K562 (cell line): ENCODE results near the gene DNAJC6.

Source experiments
- CHD2 ChIP-seq: IDR thresholded peaks from 2 replicates; pipeline ENCODE4 v1.6.1; 2011; ENCODE audit warnings: low read depth, low read length
- PHB2 ChIP-seq: fragments of 450-650 bp; IDR thresholded peaks from 2 replicates; pipeline ENCODE4 v1.6.1; 2017; ENCODE audit warnings: low read depth
- POLR2A ChIP-seq: fragments of 450-650 bp; conservative IDR thresholded peaks from 2 replicates; pipeline ENCODE4 v1.6.1; 2016
- RAD21 ChIP-seq, 2 experiments: fragments of 250-450 bp in 1 of 2; fragments of 450-650 bp in 1 of 2; sonication (Bioruptor Pico) in 1 of 2; formaldehyde crosslinking in 1 of 2; IDR thresholded peaks in 1 of 2; conservative IDR thresholded peaks in 1 of 2; 2 replicates each; pipeline versions ENCODE4 v1.4.0 to v1.8.0; 2020 to 2022; ENCODE audit warnings: mild to moderate bottlenecking in 2 of 2, moderate library complexity in 1 of 2
- SAP30 ChIP-seq: fragments of 200-600 bp; sonication (generic); IDR thresholded peaks from 2 replicates; pipeline ENCODE4 v1.6.1; 2012; ENCODE audit warnings: borderline replicate concordance, low read depth, mild to moderate bottlenecking, moderate library complexity, low read length, control low read depth, inconsistent platforms; ENCODE audit not compliant: insufficient read depth, poor library complexity, severe bottlenecking
- SMAD1 ChIP-seq: fragments of 150-350 bp; IDR thresholded peaks from 2 replicates; pipeline ENCODE4 v1.6.1; 2014; ENCODE audit warnings: low read length, low read depth; ENCODE audit not compliant: partially characterized antibody
- UBTF ChIP-seq, 2 experiments: IDR thresholded peaks; 2 replicates each; pipeline ENCODE4 v1.6.1; 2012; ENCODE audit warnings: improper control_type of control experiment in 2 of 2, low read depth in 2 of 2, low read length in 2 of 2, borderline replicate concordance in 1 of 2
- XRCC5 ChIP-seq: fragments of 200-400 bp; formaldehyde crosslinking; IDR thresholded peaks from 2 replicates; pipeline ENCODE4 v1.6.1; 2017; ENCODE audit warnings: low read depth, mild to moderate bottlenecking, low read length
- ZNF507 ChIP-seq: conservative IDR thresholded peaks from 2 replicates; pipeline ENCODE4 v1.6.1; 2017; ENCODE audit warnings: missing genetic modification characterization, missing compliant biosample characterization
- TF ChIP-seq, protein P1 (sequence below), 3 experiments: IDR thresholded peaks in 2 of 3; conservative IDR thresholded peaks in 1 of 3; 2 replicates each; pipeline ENCODE4 v1.5.1; 2011 to 2012; ENCODE audit warnings: low read length in 3 of 3, mild to moderate bottlenecking in 3 of 3, control low read depth in 2 of 3, improper control_type of control experiment in 1 of 3, inconsistent platforms in 1 of 3, low read depth in 1 of 3, mixed read lengths in 1 of 3, moderate library complexity in 1 of 3; ENCODE audit not compliant: insufficient read depth in 2 of 3
- TF ChIP-seq, protein P2 (sequence below): sonication (generic); formaldehyde crosslinking; IDR thresholded peaks from 2 replicates; pipeline ENCODE4 v1.8.1; 2023; ENCODE audit warnings: mild to moderate bottlenecking, missing genetic modification reagents, moderate library complexity

DNA sequence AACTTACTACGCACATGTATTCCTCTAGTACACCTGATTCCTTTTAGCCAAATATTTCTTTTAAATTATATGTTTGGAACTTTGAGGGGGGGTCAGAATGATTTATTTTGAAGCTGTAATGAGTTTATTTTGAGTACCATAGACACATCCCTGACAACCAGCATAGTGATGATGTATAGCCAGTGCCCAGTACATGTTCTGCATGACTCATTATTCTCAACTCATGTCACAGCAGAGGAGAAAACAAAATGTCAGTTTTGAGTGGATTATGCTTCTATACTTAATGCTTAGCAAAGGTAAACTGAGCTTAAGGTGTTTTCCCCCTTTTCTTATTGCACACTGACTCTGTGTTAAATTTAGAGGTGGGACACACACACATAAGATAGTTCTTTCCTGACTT lies 88.7 kb downstream of the DNAJC6 start:
- TF ChIP-seq XRCC5 (no peak), CHD2 (no peak), ZNF507 (tag) (no peak), SMAD1 (no peak), UBTF (IDR thresholded peaks at IDR 0.05; ENCODE audit: borderline replicate concordance in 1 of 2, low read depth in 2 of 2, low read length in 2 of 2) (no peak), PHB2 (no peak), SAP30 (no peak), RAD21 (CRISPR knock-in tag; conservative IDR thresholded peaks at IDR 0.05 in 1 of 2, IDR thresholded peaks at IDR 0.05 in 1 of 2) (no peak), POLR2A (no peak)
- TF ChIP-seq, protein P1, sequence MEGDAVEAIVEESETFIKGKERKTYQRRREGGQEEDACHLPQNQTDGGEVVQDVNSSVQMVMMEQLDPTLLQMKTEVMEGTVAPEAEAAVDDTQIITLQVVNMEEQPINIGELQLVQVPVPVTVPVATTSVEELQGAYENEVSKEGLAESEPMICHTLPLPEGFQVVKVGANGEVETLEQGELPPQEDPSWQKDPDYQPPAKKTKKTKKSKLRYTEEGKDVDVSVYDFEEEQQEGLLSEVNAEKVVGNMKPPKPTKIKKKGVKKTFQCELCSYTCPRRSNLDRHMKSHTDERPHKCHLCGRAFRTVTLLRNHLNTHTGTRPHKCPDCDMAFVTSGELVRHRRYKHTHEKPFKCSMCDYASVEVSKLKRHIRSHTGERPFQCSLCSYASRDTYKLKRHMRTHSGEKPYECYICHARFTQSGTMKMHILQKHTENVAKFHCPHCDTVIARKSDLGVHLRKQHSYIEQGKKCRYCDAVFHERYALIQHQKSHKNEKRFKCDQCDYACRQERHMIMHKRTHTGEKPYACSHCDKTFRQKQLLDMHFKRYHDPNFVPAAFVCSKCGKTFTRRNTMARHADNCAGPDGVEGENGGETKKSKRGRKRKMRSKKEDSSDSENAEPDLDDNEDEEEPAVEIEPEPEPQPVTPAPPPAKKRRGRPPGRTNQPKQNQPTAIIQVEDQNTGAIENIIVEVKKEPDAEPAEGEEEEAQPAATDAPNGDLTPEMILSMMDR (IDR thresholded peaks at IDR 0.05 in 2 of 3, conservative IDR thresholded peaks at IDR 0.05 in 1 of 3; ENCODE audit: insufficient read depth in 2 of 3, low read depth in 1 of 3, low read length in 3 of 3): no peak
- TF ChIP-seq, protein P2, sequence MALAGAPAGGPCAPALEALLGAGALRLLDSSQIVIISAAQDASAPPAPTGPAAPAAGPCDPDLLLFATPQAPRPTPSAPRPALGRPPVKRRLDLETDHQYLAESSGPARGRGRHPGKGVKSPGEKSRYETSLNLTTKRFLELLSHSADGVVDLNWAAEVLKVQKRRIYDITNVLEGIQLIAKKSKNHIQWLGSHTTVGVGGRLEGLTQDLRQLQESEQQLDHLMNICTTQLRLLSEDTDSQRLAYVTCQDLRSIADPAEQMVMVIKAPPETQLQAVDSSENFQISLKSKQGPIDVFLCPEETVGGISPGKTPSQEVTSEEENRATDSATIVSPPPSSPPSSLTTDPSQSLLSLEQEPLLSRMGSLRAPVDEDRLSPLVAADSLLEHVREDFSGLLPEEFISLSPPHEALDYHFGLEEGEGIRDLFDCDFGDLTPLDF (CRISPR knock-in tag): no peak
